ENCODE data around the gene UPK1B.

Gene UPK1B

GRCh38 chr3:119176778-119177177 lies 3.4 kb downstream of the UPK1B start:
- no peak for DNase-seq (ENCODE audit: low read depth in 3 of 3)

GRCh38 chr3:119177321-119177720 lies 3.9 kb downstream of the UPK1B start:
- DNase-seq (ENCODE audit: low read depth in 3 of 3): no peak

GRCh38 chr3:119181765-119182164 lies 8.4 kb downstream of the UPK1B start:
- no peak for DNase-seq (ENCODE audit: low read depth in 3 of 3)

GRCh38 chr3:119184111-119184510 lies 10.7 kb downstream of the UPK1B start:
- DNase-seq (ENCODE audit: low read depth in 3 of 3): no peak

GRCh38 chr3:119184796-119185570 lies 11.6 kb downstream of the UPK1B start:
- no peak for DNase-seq (ENCODE audit: low read depth in 3 of 3)

GRCh38 chr3:119187266-119187665 lies 13.9 kb downstream of the UPK1B start:
- no peak for DNase-seq (ENCODE audit: low read depth in 3 of 3)

- no peak for DNase-seq (ENCODE audit: low read depth in 3 of 3)
Observed at GRCh38 chr3:119191800-119192199, 18.4 kb downstream of the UPK1B start.

- no peak for DNase-seq (ENCODE audit: low read depth in 3 of 3)
Observed at GRCh38 chr3:119194237-119195150, 21.1 kb downstream of the UPK1B start.

GRCh38 chr3:119195151-119195476 lies 21.7 kb downstream of the UPK1B start:
- no peak for DNase-seq (ENCODE audit: low read depth in 3 of 3)

GRCh38 chr3:119195911-119196310 lies 22.5 kb downstream of the UPK1B start:
- no peak for DNase-seq (ENCODE audit: low read depth in 3 of 3)

GRCh38 chr3:119205209-119205608 lies 31.8 kb downstream of the UPK1B start:
- DNase-seq (ENCODE audit: low read depth in 3 of 3): no peak

- no peak for DNase-seq (ENCODE audit: low read depth in 3 of 3)
Observed at GRCh38 chr3:119205685-119206084, 32.3 kb downstream of the UPK1B start.

- no peak for DNase-seq (ENCODE audit: low read depth in 3 of 3)
Observed at GRCh38 chr3:119206611-119207511, 33.5 kb downstream of the UPK1B start.

- DNase-seq (ENCODE audit: low read depth in 3 of 3): no peak
Observed at GRCh38 chr3:119207512-119207875, 34.1 kb downstream of the UPK1B start.

GRCh38 chr3:119211193-119211592 lies 37.8 kb downstream of the UPK1B start:
- no peak for DNase-seq (ENCODE audit: low read depth in 3 of 3)

GRCh38 chr3:119211803-119212202 lies 38.4 kb downstream of the UPK1B start:
- DNase-seq (ENCODE audit: low read depth in 3 of 3): no peak

- DNase-seq (ENCODE audit: low read depth in 3 of 3): no peak
Observed at GRCh38 chr3:119219069-119219468, 45.7 kb downstream of the UPK1B start.

GRCh38 chr3:119220198-119220597 lies 46.8 kb downstream of the UPK1B start:
- DNase-seq (ENCODE audit: low read depth in 3 of 3): no peak

GRCh38 chr3:119220970-119221667 lies 47.7 kb downstream of the UPK1B start:
- DNase-seq (ENCODE audit: low read depth in 3 of 3): no peak

GRCh38 chr3:119221779-119222320 lies 48.5 kb downstream of the UPK1B start:
- DNase-seq (ENCODE audit: low read depth in 3 of 3): no peak

- DNase-seq (ENCODE audit: low read depth in 3 of 3): no peak
Observed at GRCh38 chr3:119222391-119222790, 49.0 kb downstream of the UPK1B start.
